Naive thymus-derived CD4-positive, alpha-beta T cell (primary cell): ENCODE results near the gene MTG1. TPM values are rescaled to one million over a fixed set of nuclear protein-coding genes. Genes with fewer than 3 reads are reported as not detected.
A peak's percentile ranks its signal among the peaks of the same experiment; 100 is the strongest.

ENCODE experiments used
- ATAC-seq: fragments of 150-1000 bp; cut with Tn5 transposase; 2 replicates; pipeline ENCODE4 v1.10.0; 2021; ENCODE audit warnings: mild to moderate bottlenecking, moderate library complexity
- CTCF ChIA-PET: fragments of 350-600 bp; sonication (Branson Sonifier 250); formaldehyde crosslinking; loops from one replicate; lab custom pipeline; 2021; ENCODE audit warnings: antibody characterized with exemption; lab: Charles Lee
- POLR2A ChIA-PET: fragments of 350-600 bp; sonication (Branson Sonifier 250); formaldehyde crosslinking; loops from one replicate; lab custom pipeline; 2021; ENCODE audit warnings: antibody characterized with exemption, inconsistent platforms; lab: Charles Lee
- DNase-seq, 9 donors: peaks; one replicate each; pipeline versions ENCODE4 v3.0.0 to v3.0.0-alpha.2; 2020 to 2022; ENCODE audit warnings: mixed read lengths in 1 of 9
- H3K27ac ChIP-seq: one replicate; pipeline ENCODE4 v1.7.0; 2013; ENCODE audit warnings: mild to moderate bottlenecking, low read depth, low read length, moderate library complexity
- H3K27me3 ChIP-seq, 2 donors: one replicate each; pipeline ENCODE4 v1.7.0; 2013; ENCODE audit warnings: low read length in 2 of 2, mild to moderate bottlenecking in 2 of 2, moderate library complexity in 2 of 2; ENCODE audit not compliant: control insufficient read depth in 2 of 2, insufficient read depth in 2 of 2
- H3K36me3 ChIP-seq, 3 experiments: 1 replicate in 2 of 3; 2 replicates in 1 of 3; pipeline ENCODE4 v1.7.0; 2013; ENCODE audit warnings: low read length in 3 of 3, mild to moderate bottlenecking in 3 of 3, moderate library complexity in 1 of 3; ENCODE audit not compliant: insufficient read depth in 3 of 3, control insufficient read depth in 2 of 3
- H3K4me1 ChIP-seq, 2 donors: one replicate each; pipeline ENCODE4 v1.7.0; 2013; ENCODE audit warnings: low read length in 2 of 2, mild to moderate bottlenecking in 2 of 2, moderate library complexity in 1 of 2; ENCODE audit not compliant: control insufficient read depth in 2 of 2, insufficient read depth in 2 of 2
- H3K4me3 ChIP-seq: 2 replicates; pipeline ENCODE4 v1.7.0; 2013; ENCODE audit warnings: mild to moderate bottlenecking, low read length
- H3K9me3 ChIP-seq, 3 experiments: 1 replicate in 2 of 3; 2 replicates in 1 of 3; pipeline ENCODE4 v1.7.0; 2013; ENCODE audit warnings: low read length in 3 of 3; ENCODE audit not compliant: control insufficient read depth in 2 of 3
- H3K27ac Mint-ChIP-seq, 9 donors: one replicate each; pipeline ENCODE4 v1.8.0; 2020 to 2022; ENCODE audit warnings: mixed read lengths in 9 of 9, mild to moderate bottlenecking in 8 of 9, moderate library complexity in 5 of 9, inconsistent platforms in 2 of 9
- H3K27me3 Mint-ChIP-seq, 5 donors: one replicate each; pipeline ENCODE4 v1.8.0; 2021 to 2022; ENCODE audit warnings: mixed read lengths in 5 of 5, mild to moderate bottlenecking in 1 of 5
- H3K36me3 Mint-ChIP-seq, 5 donors: one replicate each; pipeline ENCODE4 v1.8.0; 2020 to 2022; ENCODE audit warnings: mixed read lengths in 5 of 5, mild to moderate bottlenecking in 3 of 5, inconsistent platforms in 1 of 5
- H3K4me1 Mint-ChIP-seq, 7 donors: one replicate each; pipeline ENCODE4 v1.8.0; 2020 to 2022; ENCODE audit warnings: mixed read lengths in 7 of 7, mild to moderate bottlenecking in 3 of 7, inconsistent platforms in 1 of 7
- H3K4me3 Mint-ChIP-seq, 10 donors: one replicate each; pipeline ENCODE4 v1.8.0; 2020 to 2022; ENCODE audit warnings: mild to moderate bottlenecking in 10 of 10, mixed read lengths in 10 of 10, moderate library complexity in 6 of 10, inconsistent platforms in 2 of 10
- H3K9me3 Mint-ChIP-seq, 11 donors: one replicate each; pipeline ENCODE4 v1.8.0; 2020 to 2022; ENCODE audit warnings: mixed read lengths in 11 of 11, mild to moderate bottlenecking in 4 of 11, inconsistent platforms in 1 of 11, moderate library complexity in 1 of 11
- intact Hi-C, 2 donors: fragments of 100-400 bp; cut with micrococcal nuclease; formaldehyde crosslinking; loops; one replicate each; pipeline ENCODE4 v1.15.1; 2023
- polyA plus RNA-seq, 2 donors: library from polyadenylated mRNA; unstranded; fragments of 300-500 nt; fragmentation: Illumina TruSeq; gene quantifications; one replicate each; pipeline ENCODE4 v1.2.3, GENCODE V29; 2021
- total RNA-seq, 6 experiments: library from RNA in 5 of 6; stranded (reverse) in 5 of 6; gene quantifications; 1 replicate in 5 of 6; 2 replicates in 1 of 6; pipeline ENCODE4 v1.2.3 and lab custom pipeline; 2021 to 2026

The MTG1 gene
- total and polyA plus RNA-seq, 7 experiments from 2014 or later: 25.6 to 67.1 (median 51.2) TPM

- H3K9me3 Mint-ChIP-seq: no peaks in the 10 kb centered on the region
- H3K27ac Mint-ChIP-seq: no peak overlapping the region
- no peak overlapping the region for H3K27ac ChIP-seq
- H3K36me3 ChIP-seq: no peaks in the 10 kb centered on the region
- POLR2A ChIA-PET: interaction anchor here (1.7 to 2.7 kb wide), 2 partner anchors 20 to 35 kb away, joined by 4 to 16 read pairs; partner anchors contain the start of gene CALY
- no peak overlapping the region for H3K4me3 ChIP-seq
- H3K4me1 Mint-ChIP-seq: peaks cover 0 to 6% (median 4%) of the 10 kb centered on the region in 7 donors
- H3K36me3 Mint-ChIP-seq: no peaks in the 10 kb centered on the region
- ATAC-seq (no peak), DNase-seq (no peak)
- intact Hi-C loops: loop anchor here (5.0 kb wide), 2 partner anchors 37 to 1048 kb away; partner anchors contain the start of genes MTG1 (in 1 of the 2) and STK32C (in 1 of the 2)
- no peaks in the 10 kb centered on the region for H3K27me3 Mint-ChIP-seq
- H3K9me3 ChIP-seq: no peaks in the 10 kb centered on the region
- no peak overlapping the region for H3K4me3 Mint-ChIP-seq
- no peaks in the 10 kb centered on the region for H3K27me3 ChIP-seq
- H3K4me1 ChIP-seq: no peaks in the 10 kb centered on the region
- CTCF ChIA-PET: interaction anchor here (1.3 kb wide), 1 partner anchor 26 kb away, joined by 3 read pairs; no protein-coding TSS in a partner anchor
Measured at GRCh38 chr10:133355266-133355665, 38.7 kb upstream of the MTG1 start.

GRCh38 chr10:133355991-133356390 is 38.0 kb upstream of the MTG1 start:
- no peak for DNase-seq
- POLR2A ChIA-PET: interaction anchor here (0.8 to 2.7 kb wide), 4 partner anchors 20 to 40 kb away, joined by 3 to 16 read pairs (median 4); partner anchors contain the start of gene CALY

GRCh38 chr10:133356549-133357284 is 37.2 kb upstream of the MTG1 start:
- H3K27me3 Mint-ChIP-seq: no peaks in the 10 kb centered on the region
- H3K36me3 Mint-ChIP-seq: peaks cover 0 to 4% (median 0%) of the 10 kb centered on the region in 5 donors
- ATAC-seq: no peak
- Histone ChIP-seq H3K36me3 (no peaks in the 10 kb centered on the region), H3K4me3 (peak overlapping the region; percentile 61), H3K27me3 (no peaks in the 10 kb centered on the region), H3K9me3 (no peaks in the 10 kb centered on the region), H3K4me1 (no peaks in the 10 kb centered on the region), H3K27ac (peak overlapping the region; percentile 76)
- POLR2A ChIA-PET: interaction anchor here (0.7 to 2.7 kb wide), 5 partner anchors 10 to 93 kb away, joined by 3 to 16 read pairs (median 3); partner anchors contain the start of genes CALY and PRAP1
- no peaks in the 10 kb centered on the region for H3K9me3 Mint-ChIP-seq
- CTCF ChIA-PET: interaction anchor here (0.7 to 1.8 kb wide), 2 partner anchors 24 to 27 kb away, joined by 3 to 6 read pairs; no protein-coding TSS in a partner anchor
- peak overlapping the region; percentile 62 to 85 (median 79) for H3K4me3 Mint-ChIP-seq
- intact Hi-C loops: loop anchor here (1.0 to 5.0 kb wide), 4 partner anchors 19 to 1049 kb away; partner anchors contain the start of genes MTG1 (in 1 of the 2) and STK32C (in 1 of the 2)
- H3K27ac Mint-ChIP-seq: peak overlapping the region in 5 of 9 donors; percentile 43 to 70 (median 59)
- peaks cover 0 to 6% (median 4%) of the 10 kb centered on the region in 7 donors for H3K4me1 Mint-ChIP-seq
- DNase-seq: no peak

More at GRCh38 chr10:133355991-133356390, 38.0 kb upstream of the MTG1 start:
- Mint-ChIP-seq H3K27ac (peak overlapping the region in 2 of 9 donors; percentile 13 to 14), H3K4me1 (peaks cover 0 to 6% (median 4%) of the 10 kb centered on the region in 7 donors), H3K4me3 (peak overlapping the region; percentile 55 to 84 (median 74)), H3K27me3 (no peaks in the 10 kb centered on the region), H3K36me3 (no peaks in the 10 kb centered on the region), H3K9me3 (no peaks in the 10 kb centered on the region)
- H3K27ac ChIP-seq: no peak overlapping the region
- CTCF ChIA-PET: interaction anchor here (0.7 to 1.3 kb wide), 2 partner anchors 23 to 26 kb away, joined by 3 read pairs; no protein-coding TSS in a partner anchor
- H3K4me3 ChIP-seq: no peak overlapping the region
- H3K36me3 ChIP-seq: no peaks in the 10 kb centered on the region
- H3K27me3 ChIP-seq: no peaks in the 10 kb centered on the region
- no peak for ATAC-seq
- intact Hi-C loops: loop anchor here (5.0 kb wide), 2 partner anchors 36 to 1049 kb away; partner anchors contain the start of genes MTG1 (in 1 of the 2) and STK32C (in 1 of the 2)
- H3K4me1 ChIP-seq: no peaks in the 10 kb centered on the region
- H3K9me3 ChIP-seq: no peaks in the 10 kb centered on the region

DNA sequence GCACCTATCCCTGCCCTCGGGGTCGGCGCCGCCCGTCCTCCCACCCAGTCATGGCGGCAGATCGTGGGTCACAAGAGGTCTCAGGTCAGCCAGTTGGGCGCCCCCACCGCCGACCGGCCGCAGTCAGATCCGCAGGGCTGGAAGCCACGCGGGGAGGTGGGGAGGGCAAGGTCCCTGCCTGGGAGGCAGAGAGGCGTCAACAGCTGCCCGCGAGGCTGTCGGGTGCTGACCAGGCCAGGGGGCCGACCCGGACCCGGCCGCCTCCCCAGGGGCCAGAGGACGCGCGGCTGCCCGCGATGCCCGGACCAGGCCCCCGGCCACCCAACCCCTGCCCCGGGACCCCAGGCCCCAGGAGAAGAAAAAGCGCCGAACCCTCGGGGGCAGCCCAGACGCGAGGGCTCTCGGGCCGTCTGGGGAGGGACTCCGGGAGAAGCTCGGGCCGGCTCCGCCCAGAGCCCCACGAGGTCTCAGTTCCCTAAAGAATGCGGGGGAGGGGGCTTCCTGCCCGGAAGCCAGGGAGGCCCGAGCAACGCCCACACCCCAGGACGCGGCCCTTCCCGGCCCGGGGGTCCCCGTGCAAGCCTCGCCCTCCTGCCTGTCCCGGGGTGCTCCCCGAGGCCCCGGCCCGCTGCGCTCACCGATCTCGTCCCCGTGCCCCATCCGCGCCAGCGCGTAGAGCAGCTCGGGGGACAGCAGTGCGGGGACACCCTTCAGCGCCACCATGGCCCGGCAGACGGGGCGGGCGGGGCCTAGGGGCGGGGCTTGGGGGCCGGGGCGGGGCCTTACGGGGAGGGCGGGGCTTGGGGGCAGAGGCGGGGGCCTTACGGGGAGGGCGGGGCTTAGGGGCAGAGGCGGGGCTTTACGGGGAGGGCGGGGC is 36.4 kb upstream of the MTG1 start, which contains the start of gene FUOM:
FUOM (minus strand) TSS at position 735 of the 877 bp plus-strand sequence; CDS start at position 723, 12 bp downstream.
- Histone ChIP-seq H3K4me1 (no peaks in the 10 kb centered on the region), H3K4me3 (peak within 1 kb of the TSS; percentile 61), H3K36me3 (peaks cover 0 to 3% (median 0%) of the 10 kb centered on the region in 3 experiments), H3K27ac (peak within 1 kb of the TSS; percentile 76), H3K9me3 (no peaks in the 10 kb centered on the region), H3K27me3 (no peaks in the 10 kb centered on the region)
- Mint-ChIP-seq H3K27me3 (no peaks in the 10 kb centered on the region), H3K9me3 (no peaks in the 10 kb centered on the region), H3K4me1 (peaks cover 0 to 6% (median 4%) of the 10 kb centered on the region in 7 donors), H3K36me3 (peaks cover 0 to 10% (median 7%) of the 10 kb centered on the region in 5 donors), H3K27ac (peak within 1 kb of the TSS in 7 of 9 donors; percentile 23 to 72 (median 59)), H3K4me3 (peak within 1 kb of the TSS; percentile 62 to 85 (median 79))
- CTCF ChIA-PET: interaction anchor here (1.8 kb wide), 1 partner anchor 28 kb away, joined by 6 read pairs; no protein-coding TSS in a partner anchor
- DNase-seq: peak; percentile 60 to 88 (median 74)
- intact Hi-C loops: loop anchor here (1.0 to 5.0 kb wide), 9 partner anchors 16 to 1050 kb away; partner anchors contain the start of genes ECHS1 (in 2 of the 2), MTG1 (in 2 of the 2) and STK32C (in 1 of the 2)
- peak; percentile 95 for ATAC-seq
- POLR2A ChIA-PET: interaction anchor here (1.0 to 2.7 kb wide), 3 partner anchors 22 to 93 kb away, joined by 3 to 16 read pairs (median 4); partner anchors contain the start of gene CALY

GRCh38 chr10:133358162-133358924 is 35.6 kb upstream of the MTG1 start:
- H3K9me3 Mint-ChIP-seq: no peaks in the 10 kb centered on the region
- H3K27ac Mint-ChIP-seq: peak overlapping the region in 2 of 9 donors; percentile 19 to 72
- H3K4me3 Mint-ChIP-seq: peak overlapping the region in 2 of 10 donors; percentile 65 to 84
- no peaks in the 10 kb centered on the region for H3K27me3 Mint-ChIP-seq
- Histone ChIP-seq H3K27ac (no peak overlapping the region), H3K27me3 (no peaks in the 10 kb centered on the region), H3K9me3 (no peaks in the 10 kb centered on the region), H3K36me3 (peaks cover 0 to 10% (median 0%) of the 10 kb centered on the region in 3 experiments), H3K4me1 (no peaks in the 10 kb centered on the region), H3K4me3 (no peak overlapping the region)
- CTCF ChIA-PET: interaction anchor here (1.8 kb wide), 1 partner anchor 29 kb away, joined by 6 read pairs; no protein-coding TSS in a partner anchor
- peaks cover 0 to 13% (median 7%) of the 10 kb centered on the region in 5 donors for H3K36me3 Mint-ChIP-seq
- intact Hi-C loops: loop anchor here (1.0 to 5.0 kb wide), 7 partner anchors 15 to 1051 kb away; partner anchors contain the start of genes ECHS1 (in 2 of the 2), MTG1 (in 2 of the 2) and STK32C (in 1 of the 2)
- peaks cover 0 to 6% (median 4%) of the 10 kb centered on the region in 7 donors for H3K4me1 Mint-ChIP-seq
- DNase-seq: peak in 2 of 9 donors; percentile 13 to 28
- POLR2A ChIA-PET: interaction anchor here (1.0 to 1.2 kb wide), 3 partner anchors 17 to 72 kb away, joined by 3 to 4 read pairs (median 3); no protein-coding TSS in a partner anchor
- ATAC-seq: no peak
